ENCODE measurements around the gene KIF3A. TPM values are rescaled to one million over a fixed set of nuclear protein-coding genes. Genes with fewer than 3 reads are reported as not detected.
A peak's percentile ranks its signal among the peaks of the same experiment; 100 is the strongest.

Gene KIF3A
- total RNA-seq, 1 donor from 2014 or later = 10.6 TPM

- no peak overlapping the region for H3K4me3 ChIP-seq (ENCODE audit: low read depth, low read length)
- DNase-seq (ENCODE audit: low read depth) = no peak
- no peaks in the 10 kb centered on the region for H3K36me3 ChIP-seq (ENCODE audit: control insufficient read depth, insufficient read depth, low read length)
- no peaks in the 10 kb centered on the region for H3K27me3 ChIP-seq (ENCODE audit: control insufficient read depth, insufficient read depth, low read length)
- no peak for TF ChIP-seq CTCF (IDR thresholded peaks at IDR 0.05; ENCODE audit: insufficient read depth, low read length, poor library complexity, severe bottlenecking)
These were observed 18.6 kb downstream of the KIF3A start for GRCh38 chr5:132718544-132719312.

- Histone ChIP-seq H3K27me3 (ENCODE audit: control insufficient read depth, insufficient read depth, low read length) (no peaks in the 10 kb centered on the region), H3K36me3 (ENCODE audit: control insufficient read depth, insufficient read depth, low read length) (no peaks in the 10 kb centered on the region), H3K4me3 (ENCODE audit: low read depth, low read length) (no peak overlapping the region)
- TF ChIP-seq CTCF (IDR thresholded peaks at IDR 0.05; ENCODE audit: insufficient read depth, low read length, poor library complexity, severe bottlenecking) = no peak
- no peak for DNase-seq (ENCODE audit: low read depth)
These were observed 22.7 kb downstream of the KIF3A start for GRCh38 chr5:132714456-132715307.

- no peaks in the 10 kb centered on the region for H3K36me3 ChIP-seq (ENCODE audit: control insufficient read depth, insufficient read depth, low read length)
- TF ChIP-seq CTCF (IDR thresholded peaks at IDR 0.05; ENCODE audit: insufficient read depth, low read length, poor library complexity, severe bottlenecking) = no peak
These were observed 28.7 kb downstream of the KIF3A start for GRCh38 chr5:132708645-132709044.

GRCh38 chr5:132704875-132705274 lies 32.5 kb downstream of the KIF3A start:
- Histone ChIP-seq H3K36me3 (ENCODE audit: control insufficient read depth, insufficient read depth, low read length) (no peaks in the 10 kb centered on the region), H3K27me3 (ENCODE audit: control insufficient read depth, insufficient read depth, low read length) (no peaks in the 10 kb centered on the region), H3K4me3 (ENCODE audit: low read depth, low read length) (no peak overlapping the region)
- peak; percentile 21 for DNase-seq (ENCODE audit: low read depth)
- no peak for TF ChIP-seq CTCF (IDR thresholded peaks at IDR 0.05; ENCODE audit: insufficient read depth, low read length, poor library complexity, severe bottlenecking)

More at GRCh38 chr5:132708645-132709044, 28.7 kb downstream of the KIF3A start:
- Histone ChIP-seq H3K27me3 (ENCODE audit: control insufficient read depth, insufficient read depth, low read length) (no peaks in the 10 kb centered on the region), H3K4me3 (ENCODE audit: low read depth, low read length) (no peak overlapping the region)
- DNase-seq (ENCODE audit: low read depth) = no peak

- Histone ChIP-seq H3K27me3 (ENCODE audit: control insufficient read depth, insufficient read depth, low read length) (no peaks in the 10 kb centered on the region), H3K36me3 (ENCODE audit: control insufficient read depth, insufficient read depth, low read length) (no peaks in the 10 kb centered on the region), H3K4me3 (ENCODE audit: low read depth, low read length) (no peak overlapping the region)
- no peak for DNase-seq (ENCODE audit: low read depth)
- no peak for TF ChIP-seq CTCF (IDR thresholded peaks at IDR 0.05; ENCODE audit: insufficient read depth, low read length, poor library complexity, severe bottlenecking)
These were observed 41.4 kb downstream of the KIF3A start for GRCh38 chr5:132695956-132696355.

Measured in kidney epithelial cell (primary cell).